WTC11 (cell line): Measurements from ENCODE around the gene DSC2. TPM values are rescaled to one million over a fixed set of nuclear protein-coding genes. Genes with fewer than 3 reads are reported as not detected.

Experiments used
- ATAC-seq: fragments of 200-7000 bp; cut with Tn5 transposase; 2 replicates; pipeline ENCODE4 v1.10.0; 2021; ENCODE audit warnings: mild to moderate bottlenecking, moderate library complexity
- CTCF ChIA-PET: fragments of 300-600 bp; sonication (Branson Sonifier 250); formaldehyde crosslinking; loops from one replicate; lab custom pipeline; 2021; ENCODE audit warnings: antibody characterized with exemption; lab: Charles Lee
- POLR2A ChIA-PET: fragments of 350-600 bp; sonication (Branson Sonifier 250); formaldehyde crosslinking; loops from one replicate; lab custom pipeline; 2021; ENCODE audit warnings: antibody characterized with exemption; lab: Charles Lee
- DNase-seq: peaks from one replicate; pipeline ENCODE4 v3.0.0; 2021; ENCODE audit warnings: low spot score
- H3K27ac Mint-ChIP-seq: 2 replicates; pipeline ENCODE4 v1.8.0; 2021; ENCODE audit warnings: mixed read lengths
- H3K27me3 Mint-ChIP-seq: 2 replicates; pipeline ENCODE4 v1.8.0; 2021; ENCODE audit warnings: low read depth, mild to moderate bottlenecking, moderate library complexity, mixed read lengths
- H3K36me3 Mint-ChIP-seq: 2 replicates; pipeline ENCODE4 v1.8.0; 2021; ENCODE audit warnings: mixed read lengths
- H3K4me1 Mint-ChIP-seq: 2 replicates; pipeline ENCODE4 v1.8.0; 2022; ENCODE audit warnings: mixed read lengths
- H3K4me3 Mint-ChIP-seq: 2 replicates; pipeline ENCODE4 v1.8.0; 2021; ENCODE audit warnings: mild to moderate bottlenecking, moderate library complexity, mixed read lengths
- H3K9me3 Mint-ChIP-seq: 2 replicates; pipeline ENCODE4 v1.8.0; 2021; ENCODE audit warnings: mixed read lengths
- EMX1 ChIP-seq: fragments of 250-450 bp; sonication (Bioruptor Pico); IDR thresholded peaks from 2 replicates; pipeline ENCODE4 v1.8.0; 2021; ENCODE audit warnings: mild to moderate bottlenecking
- FOXK1 ChIP-seq: sonication (generic); formaldehyde crosslinking; IDR thresholded peaks from 2 replicates; pipeline ENCODE4 v1.8.0; 2022; ENCODE audit warnings: mild to moderate bottlenecking, moderate library complexity, missing genetic modification reagents
- GRHL2 ChIP-seq: fragments of 250-450 bp; sonication (Bioruptor Pico); IDR thresholded peaks from 2 replicates; pipeline ENCODE4 v1.8.0; 2022; ENCODE audit warnings: mild to moderate bottlenecking, moderate library complexity; ENCODE audit not compliant: insufficient replicate concordance, severe bottlenecking
- JAZF1 ChIP-seq: fragments of 250-450 bp; sonication (Bioruptor Pico); IDR thresholded peaks from 2 replicates; pipeline ENCODE4 v1.9.0; 2021; ENCODE audit warnings: moderate library complexity, mild to moderate bottlenecking, inconsistent platforms
- JUN ChIP-seq: sonication (generic); formaldehyde crosslinking; IDR thresholded peaks from 2 replicates; pipeline ENCODE4 v1.8.0; 2023; ENCODE audit warnings: mild to moderate bottlenecking, missing genetic modification reagents
- MXD4 ChIP-seq: fragments of 250-450 bp; sonication (Bioruptor Pico); IDR thresholded peaks from 2 replicates; pipeline ENCODE4 v1.8.0; 2021; ENCODE audit warnings: mild to moderate bottlenecking, moderate library complexity, borderline replicate concordance
- NR1H2 ChIP-seq: sonication (generic); formaldehyde crosslinking; IDR thresholded peaks from 2 replicates; pipeline ENCODE4 v1.9.0; 2021; ENCODE audit warnings: mild to moderate bottlenecking, moderate library complexity, missing genetic modification reagents
- RELA ChIP-seq: sonication (generic); formaldehyde crosslinking; IDR thresholded peaks from 2 replicates; pipeline ENCODE4 v1.8.1; 2022; ENCODE audit warnings: missing genetic modification reagents, mild to moderate bottlenecking, borderline replicate concordance
- ZNF121 ChIP-seq: sonication (generic); formaldehyde crosslinking; IDR thresholded peaks from 2 replicates; pipeline ENCODE4 v1.8.0; 2023; ENCODE audit warnings: missing genetic modification reagents
- ZNF232 ChIP-seq: sonication (generic); formaldehyde crosslinking; IDR thresholded peaks from 2 replicates; pipeline ENCODE4 v1.8.0; 2022; ENCODE audit warnings: mild to moderate bottlenecking, missing genetic modification reagents
- ZNF671 ChIP-seq: fragments of 250-450 bp; sonication (Bioruptor Pico); IDR thresholded peaks from 2 replicates; pipeline ENCODE4 v1.8.0; 2021; ENCODE audit warnings: mild to moderate bottlenecking
- ZSCAN18 ChIP-seq: fragments of 250-450 bp; sonication (Bioruptor Pico); IDR thresholded peaks from 2 replicates; pipeline ENCODE4 v2.1.2; 2022; ENCODE audit warnings: mild to moderate bottlenecking, moderate library complexity
- total RNA-seq: library from RNA; stranded (reverse); gene quantifications from 3 replicates; pipeline ENCODE4 v1.2.3, GENCODE V29; 2021
- TF ChIP-seq, protein P1 (sequence below): sonication (generic); formaldehyde crosslinking; IDR thresholded peaks from 2 replicates; pipeline ENCODE4 v1.8.1; 2022; ENCODE audit warnings: low read depth, missing genetic modification reagents, borderline replicate concordance
- TF ChIP-seq, protein P2 (sequence below): sonication (generic); formaldehyde crosslinking; IDR thresholded peaks from 2 replicates; pipeline ENCODE4 v1.8.1; 2022; ENCODE audit warnings: mild to moderate bottlenecking, missing genetic modification reagents, moderate library complexity, borderline replicate concordance
- TF ChIP-seq, protein P3 (sequence below): sonication (generic); formaldehyde crosslinking; conservative IDR thresholded peaks from 2 replicates; pipeline ENCODE4 v1.8.1; 2022; ENCODE audit warnings: mild to moderate bottlenecking, missing genetic modification reagents

DSC2 gene
- total RNA-seq, 1 experiment from 2014 or later, result 29.8 TPM

DNA sequence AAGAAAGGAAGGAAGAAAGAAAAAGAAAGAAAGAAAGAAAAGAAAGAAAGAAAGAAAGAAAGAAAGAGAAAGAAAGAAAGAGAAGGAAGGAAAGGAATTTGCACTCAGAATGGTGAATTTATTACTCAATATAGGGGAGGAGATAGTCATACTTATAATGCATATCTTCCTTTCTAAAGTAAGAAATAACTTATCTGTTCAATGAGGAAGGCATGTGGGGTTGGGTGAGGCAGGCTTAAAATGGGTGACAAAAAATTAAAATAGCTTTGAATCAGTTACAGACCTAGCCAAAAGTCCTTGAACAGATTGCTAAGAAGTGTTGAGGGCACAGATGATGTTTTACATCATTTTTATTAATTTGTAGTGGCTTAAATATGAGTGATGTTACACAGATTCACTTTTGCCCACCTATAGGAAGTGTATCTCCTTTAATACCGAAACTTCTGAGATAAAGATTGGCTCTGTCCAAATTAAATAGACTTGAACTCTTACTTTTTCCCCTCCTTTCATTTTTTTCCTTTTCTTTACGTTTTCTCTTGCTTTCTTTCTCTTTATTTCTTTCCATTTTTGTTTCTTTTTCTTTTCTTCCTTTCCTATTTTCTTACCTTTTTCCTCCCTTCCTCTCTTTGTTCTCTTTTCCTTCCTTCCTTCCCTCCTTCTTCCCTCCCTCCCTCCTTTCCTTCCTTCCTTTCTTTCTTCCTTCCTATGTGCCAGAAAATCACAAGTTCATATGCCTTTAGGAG lies 14.8 kb upstream of the DSC2 start:
- ChIA-PET POLR2A (no interaction called here), CTCF (interaction anchor here (0.6 kb wide), 1 partner anchor 135 kb away, joined by 4 read pairs; no protein-coding TSS in a partner anchor)
- ATAC-seq, result no peak

GRCh38 chr18:31112804-31113203 lies 10.6 kb upstream of the DSC2 start:
- POLR2A ChIA-PET, result no interaction called here
- Mint-ChIP-seq H3K36me3 (no peaks in the 10 kb centered on the region), H3K9me3 (no peaks in the 10 kb centered on the region), H3K27ac (no peak overlapping the region), H3K27me3 (no peaks in the 10 kb centered on the region), H3K4me3 (no peak overlapping the region), H3K4me1 (peaks cover 4% of the 10 kb centered on the region; the same call in 1 of the 2 replicates)
- ATAC-seq (no peak), DNase-seq (no peak)
- TF ChIP-seq, protein P1, sequence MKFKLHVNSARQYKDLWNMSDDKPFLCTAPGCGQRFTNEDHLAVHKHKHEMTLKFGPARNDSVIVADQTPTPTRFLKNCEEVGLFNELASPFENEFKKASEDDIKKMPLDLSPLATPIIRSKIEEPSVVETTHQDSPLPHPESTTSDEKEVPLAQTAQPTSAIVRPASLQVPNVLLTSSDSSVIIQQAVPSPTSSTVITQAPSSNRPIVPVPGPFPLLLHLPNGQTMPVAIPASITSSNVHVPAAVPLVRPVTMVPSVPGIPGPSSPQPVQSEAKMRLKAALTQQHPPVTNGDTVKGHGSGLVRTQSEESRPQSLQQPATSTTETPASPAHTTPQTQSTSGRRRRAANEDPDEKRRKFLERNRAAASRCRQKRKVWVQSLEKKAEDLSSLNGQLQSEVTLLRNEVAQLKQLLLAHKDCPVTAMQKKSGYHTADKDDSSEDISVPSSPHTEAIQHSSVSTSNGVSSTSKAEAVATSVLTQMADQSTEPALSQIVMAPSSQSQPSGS (CRISPR knock-in tag), result no peak
- CTCF ChIA-PET, result no interaction called here

More for the DNA sequence above, 14.8 kb upstream of the DSC2 start:
- no peaks in the 10 kb centered on the region for H3K36me3 Mint-ChIP-seq
- H3K4me3 Mint-ChIP-seq, result no peak overlapping the region
- TF ChIP-seq ZNF671, result no peak
- no peak for TF ChIP-seq JAZF1 (CRISPR knock-in tag)
- TF ChIP-seq FOXK1 (CRISPR knock-in tag), result no peak
- TF ChIP-seq GRHL2 (CRISPR knock-in tag), result no peak
- TF ChIP-seq MXD4 (CRISPR knock-in tag), result no peak
- TF ChIP-seq, protein P2, sequence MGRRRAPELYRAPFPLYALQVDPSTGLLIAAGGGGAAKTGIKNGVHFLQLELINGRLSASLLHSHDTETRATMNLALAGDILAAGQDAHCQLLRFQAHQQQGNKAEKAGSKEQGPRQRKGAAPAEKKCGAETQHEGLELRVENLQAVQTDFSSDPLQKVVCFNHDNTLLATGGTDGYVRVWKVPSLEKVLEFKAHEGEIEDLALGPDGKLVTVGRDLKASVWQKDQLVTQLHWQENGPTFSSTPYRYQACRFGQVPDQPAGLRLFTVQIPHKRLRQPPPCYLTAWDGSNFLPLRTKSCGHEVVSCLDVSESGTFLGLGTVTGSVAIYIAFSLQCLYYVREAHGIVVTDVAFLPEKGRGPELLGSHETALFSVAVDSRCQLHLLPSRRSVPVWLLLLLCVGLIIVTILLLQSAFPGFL (CRISPR knock-in tag), result no peak
- no peak for TF ChIP-seq NR1H2 (CRISPR knock-in tag)
- no peak for TF ChIP-seq ZNF121 (CRISPR knock-in tag)
- no peak for TF ChIP-seq ZNF232 (CRISPR knock-in tag)
- no peak for TF ChIP-seq RELA (CRISPR knock-in tag)
- TF ChIP-seq, protein P3, sequence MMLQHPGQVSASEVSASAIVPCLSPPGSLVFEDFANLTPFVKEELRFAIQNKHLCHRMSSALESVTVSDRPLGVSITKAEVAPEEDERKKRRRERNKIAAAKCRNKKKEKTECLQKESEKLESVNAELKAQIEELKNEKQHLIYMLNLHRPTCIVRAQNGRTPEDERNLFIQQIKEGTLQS, result no peak
- no peak for TF ChIP-seq ZSCAN18 (CRISPR knock-in tag)
- TF ChIP-seq JUN (CRISPR knock-in tag), result no peak
- TF ChIP-seq EMX1 (CRISPR knock-in tag), result no peak
- TF ChIP-seq, all 79 proteins: peak for 0
- DNase-seq, result no peak
- H3K9me3 Mint-ChIP-seq, result no peaks in the 10 kb centered on the region
- H3K4me1 Mint-ChIP-seq, result peaks cover 16% of the 10 kb centered on the region
- H3K27me3 Mint-ChIP-seq, result no peaks in the 10 kb centered on the region
- no peak overlapping the region for H3K27ac Mint-ChIP-seq

DNA sequence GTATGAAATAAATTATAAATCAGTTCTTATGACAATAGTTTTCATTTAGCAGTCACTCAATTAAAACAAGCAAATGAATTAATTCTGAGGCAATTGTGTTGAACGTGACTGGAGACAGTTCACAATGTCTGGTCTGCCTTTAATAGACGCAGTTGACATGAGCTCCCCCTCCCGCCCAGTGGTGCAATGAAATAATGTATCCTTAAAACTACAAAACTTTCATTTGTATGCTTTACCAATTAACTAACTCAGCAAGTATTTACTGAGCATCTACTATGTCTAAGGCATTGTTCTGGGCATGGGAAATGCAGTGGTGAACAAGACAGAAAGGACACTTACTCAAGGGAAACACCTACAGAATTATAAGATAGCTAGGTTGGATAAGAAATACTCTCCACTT lies 3.5 kb upstream of the DSC2 start:
- ChIA-PET CTCF (interaction anchor here (0.8 kb wide), 1 partner anchor 10 kb away, joined by 4 read pairs; no protein-coding TSS in a partner anchor), POLR2A (no interaction called here)
- Mint-ChIP-seq H3K36me3 (no peaks in the 10 kb centered on the region), H3K4me1 (peaks cover 13% of the 10 kb centered on the region), H3K27me3 (no peaks in the 10 kb centered on the region), H3K9me3 (no peaks in the 10 kb centered on the region), H3K27ac (no peak overlapping the region), H3K4me3 (no peak overlapping the region)
- ATAC-seq (no peak), DNase-seq (no peak)
- TF ChIP-seq ZSCAN18 (CRISPR knock-in tag) (no peak), ZNF671 (no peak)
